ENCODE results near the gene CHCHD10.

DNA sequence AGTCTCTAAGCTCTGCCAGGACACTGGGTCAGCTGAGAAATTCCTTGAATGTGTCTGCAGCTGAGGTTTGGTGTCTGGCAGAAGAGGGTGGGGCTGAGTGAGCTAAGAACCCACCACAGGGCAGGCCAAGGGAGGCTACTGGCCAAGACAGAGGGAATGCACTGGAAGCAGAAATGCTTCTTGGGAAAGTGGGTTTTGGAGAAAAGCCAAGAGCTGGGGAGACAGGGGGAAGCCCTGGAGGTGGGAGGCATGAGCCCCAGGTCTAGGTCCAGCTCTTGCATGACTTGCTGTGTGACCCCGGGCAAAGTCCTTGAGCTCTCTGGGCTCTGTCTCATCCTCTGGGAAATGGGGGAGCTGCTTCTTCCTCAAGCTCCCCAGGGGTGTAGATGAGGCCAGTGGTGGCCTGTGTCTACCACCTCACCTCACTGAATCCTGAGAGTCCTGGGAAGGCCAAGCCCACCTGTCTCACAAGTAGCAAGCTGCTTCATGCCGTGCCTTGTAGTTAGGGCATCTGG lies 7.2 kb upstream of the CHCHD10 start:
- TF ChIP-seq POLR2A (IDR thresholded peaks at IDR 0.05), result no peak
- TF ChIP-seq, protein P1, sequence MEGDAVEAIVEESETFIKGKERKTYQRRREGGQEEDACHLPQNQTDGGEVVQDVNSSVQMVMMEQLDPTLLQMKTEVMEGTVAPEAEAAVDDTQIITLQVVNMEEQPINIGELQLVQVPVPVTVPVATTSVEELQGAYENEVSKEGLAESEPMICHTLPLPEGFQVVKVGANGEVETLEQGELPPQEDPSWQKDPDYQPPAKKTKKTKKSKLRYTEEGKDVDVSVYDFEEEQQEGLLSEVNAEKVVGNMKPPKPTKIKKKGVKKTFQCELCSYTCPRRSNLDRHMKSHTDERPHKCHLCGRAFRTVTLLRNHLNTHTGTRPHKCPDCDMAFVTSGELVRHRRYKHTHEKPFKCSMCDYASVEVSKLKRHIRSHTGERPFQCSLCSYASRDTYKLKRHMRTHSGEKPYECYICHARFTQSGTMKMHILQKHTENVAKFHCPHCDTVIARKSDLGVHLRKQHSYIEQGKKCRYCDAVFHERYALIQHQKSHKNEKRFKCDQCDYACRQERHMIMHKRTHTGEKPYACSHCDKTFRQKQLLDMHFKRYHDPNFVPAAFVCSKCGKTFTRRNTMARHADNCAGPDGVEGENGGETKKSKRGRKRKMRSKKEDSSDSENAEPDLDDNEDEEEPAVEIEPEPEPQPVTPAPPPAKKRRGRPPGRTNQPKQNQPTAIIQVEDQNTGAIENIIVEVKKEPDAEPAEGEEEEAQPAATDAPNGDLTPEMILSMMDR (IDR thresholded peaks at IDR 0.05), result no peak

All from right lobe of liver (tissue), 4 donors.